Measurements from ENCODE around the gene CAMKK2. TPM values are rescaled to one million over a fixed set of nuclear protein-coding genes. Genes with fewer than 3 reads are reported as not detected.

CAMKK2 gene
- total RNA-seq, 2 experiments from 2014 or later = 21.1 to 27.6 TPM

DNA sequence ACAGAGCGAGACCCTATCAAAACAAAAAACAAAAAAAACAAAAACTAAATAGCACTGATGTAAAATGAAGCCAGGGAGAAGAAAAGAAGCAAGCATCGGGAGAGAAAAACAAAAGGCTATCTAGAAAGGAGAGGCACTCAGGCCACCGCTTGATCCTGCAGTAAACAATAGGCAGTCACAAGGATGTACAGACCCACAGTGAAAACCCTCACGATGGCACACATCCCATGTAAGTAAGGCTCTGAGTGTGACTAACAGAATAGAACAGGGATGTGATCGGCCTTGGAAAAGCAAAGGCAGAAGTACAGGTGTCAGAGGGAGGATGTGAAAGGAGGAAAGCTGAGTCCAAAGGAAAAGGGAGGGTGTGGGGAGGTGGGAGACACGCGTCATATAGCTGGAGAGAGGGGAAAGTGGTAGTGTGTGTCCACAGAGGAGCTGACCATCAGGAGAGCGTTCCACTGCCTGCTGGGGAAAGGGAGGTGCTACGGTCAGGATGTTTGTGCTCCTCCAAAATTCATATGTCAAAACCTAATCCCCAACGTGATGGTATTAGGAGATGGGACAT, 31.5 kb downstream of the CAMKK2 start:
- Histone ChIP-seq H3K4me3 (ENCODE audit: low read depth, low read length, poor library complexity, severe bottlenecking) (no peak overlapping the region), H3K4me2 (ENCODE audit: low read length) (no peak overlapping the region), H3K9me2 (ENCODE audit: insufficient read depth, low read length) (no peaks in the 10 kb centered on the region), H4K20me1 (ENCODE audit: insufficient read depth, low read length) (no peaks in the 10 kb centered on the region), H3K4me1 (ENCODE audit: insufficient read depth, low read length, poor library complexity, severe bottlenecking) (no peaks in the 10 kb centered on the region), H3K79me2 (ENCODE audit: insufficient read depth, low read depth, low read length) (no peaks in the 10 kb centered on the region), H3K27ac (ENCODE audit: low read depth, low read length, poor library complexity, severe bottlenecking) (no peak overlapping the region), H3K9me3 (ENCODE audit: low read length) (no peaks in the 10 kb centered on the region), H2AFZ (ENCODE audit: low read length) (no peak overlapping the region), H3K36me3 (ENCODE audit: insufficient read depth, low read length) (peaks cover 57% of the 10 kb centered on the region)
- DNase-seq (ENCODE audit: low spot score) = no peak
- intact Hi-C loops (cut with micrococcal nuclease; ENCODE audit: unreplicated experiment) = no loop called here
- TF ChIP-seq, protein P1, sequence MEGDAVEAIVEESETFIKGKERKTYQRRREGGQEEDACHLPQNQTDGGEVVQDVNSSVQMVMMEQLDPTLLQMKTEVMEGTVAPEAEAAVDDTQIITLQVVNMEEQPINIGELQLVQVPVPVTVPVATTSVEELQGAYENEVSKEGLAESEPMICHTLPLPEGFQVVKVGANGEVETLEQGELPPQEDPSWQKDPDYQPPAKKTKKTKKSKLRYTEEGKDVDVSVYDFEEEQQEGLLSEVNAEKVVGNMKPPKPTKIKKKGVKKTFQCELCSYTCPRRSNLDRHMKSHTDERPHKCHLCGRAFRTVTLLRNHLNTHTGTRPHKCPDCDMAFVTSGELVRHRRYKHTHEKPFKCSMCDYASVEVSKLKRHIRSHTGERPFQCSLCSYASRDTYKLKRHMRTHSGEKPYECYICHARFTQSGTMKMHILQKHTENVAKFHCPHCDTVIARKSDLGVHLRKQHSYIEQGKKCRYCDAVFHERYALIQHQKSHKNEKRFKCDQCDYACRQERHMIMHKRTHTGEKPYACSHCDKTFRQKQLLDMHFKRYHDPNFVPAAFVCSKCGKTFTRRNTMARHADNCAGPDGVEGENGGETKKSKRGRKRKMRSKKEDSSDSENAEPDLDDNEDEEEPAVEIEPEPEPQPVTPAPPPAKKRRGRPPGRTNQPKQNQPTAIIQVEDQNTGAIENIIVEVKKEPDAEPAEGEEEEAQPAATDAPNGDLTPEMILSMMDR (conservative IDR thresholded peaks at IDR 0.05; ENCODE audit: low read length) = no peak
- no peak for TF ChIP-seq EZH2phosphoT487 (IDR thresholded peaks at IDR 0.05; ENCODE audit: borderline replicate concordance, low read depth, low read length)
- ChIA-PET POLR2A (interaction anchor here (1.1 kb wide), 1 partner anchor 12 kb away, joined by 3 read pairs; no protein-coding TSS in a partner anchor), CTCF (ENCODE audit: unreplicated experiment) (no interaction called here)
- no TSS peak for BruUV-seq (replicated peaks)

DNA sequence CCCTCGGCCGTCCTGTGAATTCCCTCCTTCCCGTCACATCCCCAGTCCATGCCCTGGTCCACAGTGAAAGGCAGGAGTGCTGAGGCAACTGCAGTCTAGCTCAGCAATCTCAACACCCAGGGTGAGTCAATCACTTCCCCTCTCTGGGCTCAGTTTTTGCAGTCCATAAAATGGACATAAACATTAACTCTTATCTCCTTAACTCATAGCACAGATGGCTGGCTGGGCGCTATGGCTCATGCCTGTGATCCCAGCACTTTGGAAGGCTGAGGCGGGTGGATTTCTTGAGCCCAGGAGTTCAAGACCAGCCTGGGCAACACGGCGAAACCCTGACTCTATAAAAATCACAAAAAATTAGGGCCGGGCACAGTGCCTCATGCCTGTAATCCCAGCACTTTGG, 32.4 kb downstream of the CAMKK2 start:
- H3K9me2 ChIP-seq (ENCODE audit: insufficient read depth, low read length) = no peaks in the 10 kb centered on the region
- no peak overlapping the region for H3K4me3 ChIP-seq (ENCODE audit: low read depth, low read length, poor library complexity, severe bottlenecking)
- peaks cover 56% of the 10 kb centered on the region for H3K36me3 ChIP-seq (ENCODE audit: insufficient read depth, low read length)
- intact Hi-C loops (cut with micrococcal nuclease; ENCODE audit: unreplicated experiment) = no loop called here
- H4K20me1 ChIP-seq (ENCODE audit: insufficient read depth, low read length) = no peaks in the 10 kb centered on the region
- H3K9me3 ChIP-seq (ENCODE audit: low read length) = no peaks in the 10 kb centered on the region
- H2AFZ ChIP-seq (ENCODE audit: low read length) = no peak overlapping the region
- H3K4me1 ChIP-seq (ENCODE audit: insufficient read depth, low read length, poor library complexity, severe bottlenecking) = no peaks in the 10 kb centered on the region
- no peak overlapping the region for H3K27ac ChIP-seq (ENCODE audit: low read depth, low read length, poor library complexity, severe bottlenecking)
- TF ChIP-seq EZH2phosphoT487 (IDR thresholded peaks at IDR 0.05; ENCODE audit: borderline replicate concordance, low read depth, low read length) = no peak
- TF ChIP-seq, protein P1 (conservative IDR thresholded peaks at IDR 0.05; ENCODE audit: low read length) = no peak
- H3K4me2 ChIP-seq (ENCODE audit: low read length) = no peak overlapping the region
- no peak for DNase-seq (ENCODE audit: low spot score)
- ChIA-PET POLR2A (no interaction called here), CTCF (ENCODE audit: unreplicated experiment) (no interaction called here)
- H3K79me2 ChIP-seq (ENCODE audit: insufficient read depth, low read depth, low read length) = no peaks in the 10 kb centered on the region
- no TSS peak for BruUV-seq (replicated peaks)

DNA sequence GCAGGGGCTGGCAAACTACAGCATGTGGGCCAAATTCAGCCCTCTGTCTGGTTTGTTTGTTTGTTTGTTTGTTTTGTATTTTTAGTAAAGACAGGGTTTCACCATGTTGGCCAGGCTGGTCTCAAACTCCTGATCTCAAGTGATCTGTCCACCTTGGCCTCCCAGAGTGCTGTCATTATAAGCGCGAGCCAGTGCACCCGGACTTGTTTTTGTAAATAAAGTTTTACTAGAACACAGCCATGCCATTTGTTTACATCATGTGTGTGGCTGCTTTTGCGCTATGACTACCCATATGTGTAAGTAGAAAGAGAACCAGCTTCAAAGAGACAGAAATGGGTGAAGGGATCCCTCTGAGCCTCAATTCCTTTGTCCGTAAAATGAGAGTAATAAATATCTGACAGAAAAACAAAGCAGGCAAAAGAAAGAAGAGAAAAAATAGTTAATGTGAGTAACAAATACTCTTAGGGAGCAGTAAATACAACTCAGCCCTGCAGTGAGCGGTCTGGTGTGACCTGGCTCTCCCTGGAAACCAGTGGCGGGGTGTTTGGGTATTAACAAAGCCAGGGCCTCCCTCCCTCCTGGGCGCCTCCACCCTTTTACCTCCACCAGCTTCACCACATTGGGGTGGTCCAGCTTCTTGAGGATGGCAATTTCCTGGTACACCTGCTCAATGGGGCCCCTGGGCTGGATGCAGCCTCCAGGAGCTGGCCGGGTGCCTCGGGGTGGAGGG, 33.1 kb downstream of the CAMKK2 start:
- H2AFZ ChIP-seq (ENCODE audit: low read length) = no peak overlapping the region
- H4K20me1 ChIP-seq (ENCODE audit: insufficient read depth, low read length) = no peaks in the 10 kb centered on the region
- no peak for DNase-seq (ENCODE audit: low spot score)
- ChIA-PET CTCF (ENCODE audit: unreplicated experiment) (no interaction called here), POLR2A (no interaction called here)
- no peak overlapping the region for H3K4me3 ChIP-seq (ENCODE audit: low read depth, low read length, poor library complexity, severe bottlenecking)
- H3K9me2 ChIP-seq (ENCODE audit: insufficient read depth, low read length) = no peaks in the 10 kb centered on the region
- no peak for TF ChIP-seq EZH2phosphoT487 (IDR thresholded peaks at IDR 0.05; ENCODE audit: borderline replicate concordance, low read depth, low read length)
- TF ChIP-seq, protein P1 (conservative IDR thresholded peaks at IDR 0.05; ENCODE audit: low read length) = no peak
- peaks cover 52% of the 10 kb centered on the region for H3K36me3 ChIP-seq (ENCODE audit: insufficient read depth, low read length)
- no peak overlapping the region for H3K4me2 ChIP-seq (ENCODE audit: low read length)
- H3K4me1 ChIP-seq (ENCODE audit: insufficient read depth, low read length, poor library complexity, severe bottlenecking) = no peaks in the 10 kb centered on the region
- H3K27ac ChIP-seq (ENCODE audit: low read depth, low read length, poor library complexity, severe bottlenecking) = no peak overlapping the region
- BruUV-seq (replicated peaks) = no TSS peak
- intact Hi-C loops (cut with micrococcal nuclease; ENCODE audit: unreplicated experiment) = no loop called here
- H3K9me3 ChIP-seq (ENCODE audit: low read length) = no peaks in the 10 kb centered on the region
- no peaks in the 10 kb centered on the region for H3K79me2 ChIP-seq (ENCODE audit: insufficient read depth, low read depth, low read length)
